DOHH2 (cell line): ENCODE measurements around the gene NEAT1.

Source experiments
- H3F3A ChIP-seq: fragments of 200-600 bp; sonication (generic), shearing (Covaris generic); 2 replicates; pipeline ENCODE4 v1.6.0; 2016; ENCODE audit warnings: antibody characterized with exemption, mild to moderate bottlenecking; ENCODE audit not compliant: control insufficient read depth, insufficient read depth
- H3K27ac ChIP-seq: fragments of 200-600 bp; sonication (generic); 2 replicates; pipeline ENCODE4 v1.5.1; 2014; ENCODE audit warnings: low read depth, mild to moderate bottlenecking, low read length, moderate library complexity
- H3K27me3 ChIP-seq: fragments of 200-600 bp; sonication (generic); 2 replicates; pipeline ENCODE4 v1.6.1; 2014; ENCODE audit warnings: mild to moderate bottlenecking, low read length, mixed read lengths; ENCODE audit not compliant: control insufficient read depth
- H3K36me3 ChIP-seq: fragments of 200-600 bp; sonication (generic); 2 replicates; pipeline ENCODE4 v1.6.1; 2014; ENCODE audit warnings: mild to moderate bottlenecking, low read length, moderate library complexity, mixed read lengths; ENCODE audit not compliant: control insufficient read depth
- H3K4me1 ChIP-seq: fragments of 200-600 bp; sonication (generic); 2 replicates; pipeline ENCODE4 v1.6.1; 2014; ENCODE audit warnings: mild to moderate bottlenecking, low read length, mixed read lengths; ENCODE audit not compliant: control insufficient read depth
- H3K4me2 ChIP-seq: fragments of 200-600 bp; sonication (generic); 2 replicates; pipeline ENCODE4 v1.6.0; 2014; ENCODE audit warnings: mild to moderate bottlenecking, low read length, moderate library complexity
- H3K4me3 ChIP-seq: fragments of 200-600 bp; sonication (generic); 2 replicates; pipeline ENCODE4 v1.5.1; 2014; ENCODE audit warnings: mild to moderate bottlenecking, low read length, mixed read lengths
- H3K79me2 ChIP-seq: fragments of 200-600 bp; sonication (generic); 2 replicates; pipeline ENCODE4 v1.6.1; 2014; ENCODE audit warnings: mild to moderate bottlenecking, low read length, mixed read lengths; ENCODE audit not compliant: control insufficient read depth
- H3K9me2 ChIP-seq: fragments of 200-600 bp; sonication (generic); replicated peaks from 2 replicates; pipeline ENCODE4 v1.6.1; 2014; ENCODE audit warnings: mild to moderate bottlenecking, low read length, mixed read lengths; ENCODE audit not compliant: control insufficient read depth
- H3K9me3 ChIP-seq: fragments of 200-600 bp; sonication (generic); 2 replicates; pipeline ENCODE4 v1.6.1; 2014; ENCODE audit warnings: antibody characterized with exemption, low read length, mixed read lengths; ENCODE audit not compliant: control insufficient read depth, insufficient read depth
- H4K20me1 ChIP-seq: fragments of 200-600 bp; sonication (generic); 2 replicates; pipeline ENCODE4 v1.6.0; 2014; ENCODE audit warnings: low read depth, mild to moderate bottlenecking, antibody characterized with exemption, low read length, moderate library complexity; ENCODE audit not compliant: control insufficient read depth, insufficient read depth
- CTCF ChIP-seq: fragments of 200-600 bp; sonication (generic); IDR thresholded peaks from one replicate; pipeline ENCODE4 v1.5.1; 2014; ENCODE audit warnings: antibody characterized with exemption, mild to moderate bottlenecking, low read depth, low read length; ENCODE audit not compliant: poor library complexity, severe bottlenecking
- EZH2phosphoT487 ChIP-seq: fragments of 200-600 bp; sonication (generic); IDR thresholded peaks from 2 replicates; pipeline ENCODE4 v1.6.1; 2017; ENCODE audit warnings: borderline replicate concordance, mild to moderate bottlenecking, antibody characterized with exemption, low read length, moderate library complexity, mixed read lengths

The NEAT1 gene

GRCh38 chr11:65399249-65399648, 23.3 kb upstream of the NEAT1 start:
- H3K27me3 ChIP-seq = no peaks in the 10 kb centered on the region
- no peaks in the 10 kb centered on the region for H3K9me2 ChIP-seq
- H3K36me3 ChIP-seq = peaks cover 56% of the 10 kb centered on the region
- TF ChIP-seq EZH2phosphoT487 (no peak), CTCF (no peak)
- 0 out of 2 replicates have a peak, but pooled peaks cover 4% of the 10 kb centered on the region for H4K20me1 ChIP-seq
- H3K4me1 ChIP-seq = peaks cover 32% of the 10 kb centered on the region
- no peak overlapping the region for H3K4me2 ChIP-seq
- H3K4me3 ChIP-seq = no peak overlapping the region
- H3K27ac ChIP-seq = no peak overlapping the region
- no peaks in the 10 kb centered on the region for H3K9me3 ChIP-seq
- H3F3A ChIP-seq = peaks cover 12% of the 10 kb centered on the region
- no peaks in the 10 kb centered on the region for H3K79me2 ChIP-seq

- Histone ChIP-seq H3K4me1 (peaks cover 38% of the 10 kb centered on the region), H3K79me2 (peaks cover 4% of the 10 kb centered on the region), H3K36me3 (peaks cover 59% of the 10 kb centered on the region), H3K9me2 (no peaks in the 10 kb centered on the region), H3K4me3 (no peak overlapping the region), H3K4me2 (no peak overlapping the region), H3F3A (peaks cover 12% of the 10 kb centered on the region), H3K27me3 (no peaks in the 10 kb centered on the region), H4K20me1 (0 out of 2 replicates have a peak, but pooled peaks cover 4% of the 10 kb centered on the region), H3K27ac (no peak overlapping the region), H3K9me3 (no peaks in the 10 kb centered on the region)
- TF ChIP-seq EZH2phosphoT487 (no peak), CTCF (no peak)
Measured at GRCh38 chr11:65399845-65400244, 22.8 kb upstream of the NEAT1 start.

- Histone ChIP-seq H3K79me2 (peaks cover 6% of the 10 kb centered on the region), H3F3A (peaks cover 12% of the 10 kb centered on the region), H3K4me1 (peaks cover 43% of the 10 kb centered on the region), H3K36me3 (peaks cover 64% of the 10 kb centered on the region), H4K20me1 (0 out of 2 replicates have a peak, but pooled peaks cover 4% of the 10 kb centered on the region), H3K9me2 (no peaks in the 10 kb centered on the region), H3K9me3 (no peaks in the 10 kb centered on the region), H3K4me2 (no peak overlapping the region), H3K4me3 (no peak overlapping the region), H3K27me3 (no peaks in the 10 kb centered on the region), H3K27ac (no peak overlapping the region)
- TF ChIP-seq CTCF = no peak
- no peak for TF ChIP-seq EZH2phosphoT487
Measured at GRCh38 chr11:65400307-65401072, 22.1 kb upstream of the NEAT1 start.
